HepG2 (cell line): ENCODE results near the gene SERPINA9. TPM values are rescaled to one million over a fixed set of nuclear protein-coding genes. Genes with fewer than 3 reads are reported as not detected.
"Not testable (repeated sequence)": the region's sequence is repeated elsewhere in the genome, so short reads cannot be mapped to it uniquely, and the experiment has no call there.

ENCODE experiments used
- CREM ChIP-seq, 2 experiments: sonication (generic) in 1 of 2; formaldehyde crosslinking in 1 of 2; IDR thresholded peaks; 2 replicates each; pipeline versions ENCODE4 v1.4.0 to v1.6.1; 2016 to 2020; ENCODE audit warnings: antibody characterized with exemption in 1 of 2, mild to moderate bottlenecking in 1 of 2, missing genetic modification reagents in 1 of 2
- HNF1A ChIP-seq, 2 experiments: sonication (generic) in 1 of 2; formaldehyde crosslinking in 1 of 2; IDR thresholded peaks; 2 replicates each; pipeline versions ENCODE4 v1.4.0 to v1.6.1; 2016 to 2020; ENCODE audit warnings: borderline replicate concordance in 1 of 2, low read depth in 1 of 2, mild to moderate bottlenecking in 1 of 2, missing genetic modification reagents in 1 of 2
- MYC ChIP-seq: sonication (generic); formaldehyde crosslinking; IDR thresholded peaks from 2 replicates; pipeline ENCODE4 v1.9.0; 2021; ENCODE audit warnings: missing genetic modification reagents, borderline replicate concordance
- NONO ChIP-seq, 2 experiments: fragments of 450-650 bp in 1 of 2; sonication (generic) in 1 of 2; formaldehyde crosslinking in 1 of 2; IDR thresholded peaks in 1 of 2; conservative IDR thresholded peaks in 1 of 2; 2 replicates each; pipeline versions ENCODE4 v1.6.1 to v1.8.0; 2017 to 2022; ENCODE audit warnings: mild to moderate bottlenecking in 1 of 2, missing genetic modification reagents in 1 of 2, moderate library complexity in 1 of 2
- STAT6 ChIP-seq: sonication (generic); formaldehyde crosslinking; IDR thresholded peaks from 2 replicates; pipeline ENCODE4 v1.4.0; 2020; ENCODE audit warnings: missing genetic modification reagents, mild to moderate bottlenecking, borderline replicate concordance
- YEATS4 ChIP-seq: sonication (generic); formaldehyde crosslinking; IDR thresholded peaks from 2 replicates; pipeline ENCODE4 v1.4.0; 2020; ENCODE audit warnings: missing genetic modification reagents, borderline replicate concordance
- ZNF142 ChIP-seq: sonication (generic); formaldehyde crosslinking; IDR thresholded peaks from 2 replicates; pipeline ENCODE4 v1.4.0; 2020; ENCODE audit warnings: missing genetic modification reagents
- ZNF567 ChIP-seq: sonication (generic); formaldehyde crosslinking; IDR thresholded peaks from 2 replicates; pipeline ENCODE4 v1.8.1; 2023; ENCODE audit warnings: mild to moderate bottlenecking, missing genetic modification reagents, borderline replicate concordance
- ZNF746 ChIP-seq: sonication (generic); formaldehyde crosslinking; IDR thresholded peaks from 2 replicates; pipeline ENCODE4 v1.8.0; 2022; ENCODE audit warnings: mild to moderate bottlenecking, missing genetic modification reagents
- ZSCAN9 ChIP-seq: IDR thresholded peaks from 2 replicates; pipeline ENCODE4 v1.6.1; 2016; ENCODE audit warnings: borderline replicate concordance
- polyA plus RNA-seq, 8 experiments: library from polyadenylated mRNA; depleted of rRNA in 3 of 8; stranded (reverse) in 7 of 8; unstranded in 1 of 8; fragments of >200 nt; fragmentation: Illumina TruSeq in 4 of 8; extraction: Trizol in 4 of 8; gene quantifications; 2 replicates each; pipeline versions ENCODE4 v1.2.1 to v1.2.3, GENCODE V29; 2011 to 2016; ENCODE audit warnings: low read depth in 4 of 8, missing spikeins in 1 of 8, mixed read lengths in 1 of 8; ENCODE audit not compliant: insufficient read depth in 1 of 8
- total RNA-seq, 5 experiments: library from RNA; depleted of rRNA; stranded (reverse); fragments of >200 nt; fragmentation: Illumina TruSeq; extraction: Trizol; gene quantifications; 2 replicates each; pipeline ENCODE4 v1.2.3, GENCODE V29; 2016; ENCODE audit warnings: low read depth in 1 of 5

The SERPINA9 gene
- total and polyA plus RNA-seq, 2 of the 13 experiments (the other 11 are each of a cell fraction or from before 2014, with no cell fraction given) = 0.21 TPM; not detected in 1

GRCh38 chr14:94482132-94483070 is 6.4 kb upstream of the SERPINA9 start (continued):
- TF ChIP-seq ZNF142 (CRISPR knock-in tag) (peak; percentile 7; the same call in 1 of the 2 replicates), HNF1A (IDR thresholded peaks at IDR 0.05; ENCODE audit: low read depth) (0 out of 2 replicates have a peak, but pooled peaks have one; percentile 10), HNF1A (CRISPR knock-in tag; IDR thresholded peaks at IDR 0.05; ENCODE audit: borderline replicate concordance) (peak; percentile 62; the same call in 1 of the 2 replicates), ZNF567 (CRISPR knock-in tag) (0 out of 2 replicates have a peak, but pooled peaks have one; percentile 57), STAT6 (CRISPR knock-in tag) (0 out of 2 replicates have a peak, but pooled peaks have one; percentile 36), CREM (IDR thresholded peaks at IDR 0.05) (peak; percentile 29; the same call in 1 of the 2 replicates), MYC (CRISPR knock-in tag) (0 out of 2 replicates have a peak, but pooled peaks have one; percentile 50), ZNF746 (peak; percentile 35; the same call in 1 of the 2 replicates), YEATS4 (CRISPR knock-in tag) (peak; percentile 44; the same call in 1 of the 2 replicates), ZSCAN9 (peak; percentile 20; the same call in 1 of the 2 replicates), NONO (CRISPR knock-in tag; conservative IDR thresholded peaks at IDR 0.05) (peak; percentile 55; the same call in 1 of the 2 replicates)
- TF ChIP-seq CREM (CRISPR knock-in tag; IDR thresholded peaks at IDR 0.05); NONO (IDR thresholded peaks at IDR 0.05): not testable (repeated sequence)
